GM12873 (cell line): ENCODE measurements around the gene TBCE.

Experiments
- TF ChIP-seq, protein P1 (sequence below): IDR thresholded peaks from 2 replicates; pipeline ENCODE4 v1.5.1; 2012; ENCODE audit warnings: low read depth, mild to moderate bottlenecking, moderate library complexity, low read length, control low read depth; ENCODE audit not compliant: insufficient read depth; ENCODE audit errors: missing control alignments

TBCE gene

DNA sequence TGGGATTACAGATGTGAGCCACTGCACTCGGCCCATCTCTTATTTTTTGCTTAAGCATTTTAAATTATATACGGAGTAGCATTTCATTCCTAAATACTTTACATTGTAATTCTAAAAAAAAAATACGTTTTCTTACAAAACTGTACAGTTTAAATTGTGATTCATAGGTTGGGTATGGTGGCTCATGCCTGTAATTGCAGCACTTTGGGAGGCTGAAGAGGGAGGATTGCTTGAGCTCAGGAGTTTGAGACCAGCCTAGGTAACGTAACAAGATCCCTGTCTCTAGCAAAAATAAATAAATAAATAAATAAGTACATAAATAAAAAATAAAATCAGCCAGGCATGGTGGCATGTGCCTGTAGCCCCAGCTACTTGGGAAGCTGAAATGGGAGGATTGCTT is 24.6 kb downstream of the TBCE start:
- TF ChIP-seq, protein P1, sequence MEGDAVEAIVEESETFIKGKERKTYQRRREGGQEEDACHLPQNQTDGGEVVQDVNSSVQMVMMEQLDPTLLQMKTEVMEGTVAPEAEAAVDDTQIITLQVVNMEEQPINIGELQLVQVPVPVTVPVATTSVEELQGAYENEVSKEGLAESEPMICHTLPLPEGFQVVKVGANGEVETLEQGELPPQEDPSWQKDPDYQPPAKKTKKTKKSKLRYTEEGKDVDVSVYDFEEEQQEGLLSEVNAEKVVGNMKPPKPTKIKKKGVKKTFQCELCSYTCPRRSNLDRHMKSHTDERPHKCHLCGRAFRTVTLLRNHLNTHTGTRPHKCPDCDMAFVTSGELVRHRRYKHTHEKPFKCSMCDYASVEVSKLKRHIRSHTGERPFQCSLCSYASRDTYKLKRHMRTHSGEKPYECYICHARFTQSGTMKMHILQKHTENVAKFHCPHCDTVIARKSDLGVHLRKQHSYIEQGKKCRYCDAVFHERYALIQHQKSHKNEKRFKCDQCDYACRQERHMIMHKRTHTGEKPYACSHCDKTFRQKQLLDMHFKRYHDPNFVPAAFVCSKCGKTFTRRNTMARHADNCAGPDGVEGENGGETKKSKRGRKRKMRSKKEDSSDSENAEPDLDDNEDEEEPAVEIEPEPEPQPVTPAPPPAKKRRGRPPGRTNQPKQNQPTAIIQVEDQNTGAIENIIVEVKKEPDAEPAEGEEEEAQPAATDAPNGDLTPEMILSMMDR: no peak

DNA sequence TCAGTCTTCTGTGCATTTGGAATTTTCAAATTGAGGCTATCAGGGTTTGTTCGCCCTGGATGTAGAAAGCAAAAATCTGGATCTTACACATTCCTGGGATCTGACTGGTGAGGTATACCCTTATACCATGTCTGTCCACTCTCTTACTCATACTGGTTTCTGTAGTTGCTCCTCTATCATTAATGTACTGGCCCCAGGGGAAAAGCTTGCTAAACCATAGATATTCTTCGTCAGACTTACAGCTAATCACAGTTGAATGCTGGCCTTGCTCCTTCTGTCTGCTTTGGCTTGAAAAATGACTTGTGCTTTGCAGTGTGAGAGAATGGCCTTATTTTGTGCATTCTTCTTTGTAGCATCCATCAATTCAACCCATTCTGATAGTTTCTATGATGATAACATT is 30.5 kb downstream of the TBCE start:
- TF ChIP-seq, protein P1: no peak

- TF ChIP-seq, protein P1: no peak
Observed at GRCh38 chr1:235399661-235400060, 32.4 kb downstream of the TBCE start.

GRCh38 chr1:235401251-235401650 is 34.0 kb downstream of the TBCE start:
- TF ChIP-seq, protein P1: no peak

DNA sequence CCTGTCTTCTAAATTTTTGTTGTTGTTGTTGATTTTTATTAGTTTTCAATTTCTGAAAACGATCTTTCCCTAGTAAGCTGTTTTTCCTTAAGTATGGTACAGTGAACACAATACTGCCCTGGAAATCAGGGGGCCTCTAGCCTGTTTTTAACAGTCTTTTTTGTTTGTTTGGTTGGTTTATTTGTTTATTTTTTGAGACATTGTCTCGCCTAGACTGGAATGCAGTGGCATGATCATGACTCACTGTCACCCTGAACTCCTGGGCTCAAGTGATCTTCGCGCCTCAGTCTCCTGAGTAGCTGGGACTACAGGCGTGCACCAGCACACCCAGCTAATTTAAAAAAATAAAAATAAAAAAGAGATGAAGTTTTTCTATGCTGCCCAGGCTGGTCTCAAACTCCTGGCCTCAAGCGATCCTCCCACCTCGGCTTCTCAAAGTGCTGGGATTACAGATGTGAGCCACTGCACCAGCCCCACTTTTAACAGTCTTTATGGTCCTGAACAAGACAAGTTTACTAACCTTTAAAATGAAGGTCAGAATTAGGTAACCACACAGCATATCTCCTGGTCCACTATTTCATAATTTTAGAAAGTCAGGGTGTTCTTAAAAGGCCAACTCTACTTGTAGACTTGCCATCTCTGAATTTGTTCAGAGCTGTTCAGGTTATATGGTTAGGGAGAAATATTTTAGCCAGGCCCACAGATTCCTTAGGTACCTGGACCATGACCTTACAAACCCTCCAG is 35.4 kb downstream of the TBCE start:
- TF ChIP-seq, protein P1: no peak

DNA sequence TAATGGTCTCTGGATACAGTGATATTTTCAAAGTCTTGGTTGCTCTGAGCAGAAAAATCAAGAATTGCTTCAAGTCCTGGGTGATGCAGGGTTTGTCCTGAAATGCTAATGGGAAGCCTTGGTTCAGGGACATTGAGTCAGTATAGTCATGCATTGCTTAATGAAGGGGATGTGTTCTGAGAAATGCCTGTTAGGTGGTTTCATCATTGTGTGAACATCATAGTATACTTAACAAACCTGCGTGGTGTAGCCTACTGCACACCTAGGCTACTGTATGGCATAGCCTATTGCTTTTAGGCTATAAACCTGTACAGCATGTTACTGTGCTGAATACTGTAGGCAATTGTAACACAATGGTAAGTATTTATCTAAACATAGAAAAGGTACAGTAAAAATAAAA is 36.4 kb downstream of the TBCE start:
- TF ChIP-seq, protein P1: no peak

GRCh38 chr1:235404190-235404589 is 37.0 kb downstream of the TBCE start:
- TF ChIP-seq, protein P1: no peak
